SK-N-SH treated with all-trans-retinoic acid at 6 μM for 48 hours (cell line): Measurements from ENCODE around the gene SOX13.

Experiments used
- ATAC-seq: fragments of 200-7000 bp; cut with Tn5 transposase; 3 replicates; pipeline ENCODE4 v1.9.1; 2020; ENCODE audit warnings: mild to moderate bottlenecking, moderate library complexity
- ARNTL ChIP-seq: fragments of 450-650 bp; formaldehyde crosslinking; IDR thresholded peaks from 2 replicates; pipeline ENCODE4 v1.5.0; 2020; ENCODE audit warnings: low read depth, mild to moderate bottlenecking, moderate library complexity, borderline replicate concordance
- CREB5 ChIP-seq: fragments of 250-450 bp; sonication (Bioruptor Pico); IDR thresholded peaks from 2 replicates; pipeline ENCODE4 v1.5.1; 2020; ENCODE audit warnings: low read depth, mild to moderate bottlenecking, moderate library complexity
- CSDC2 ChIP-seq: fragments of 250-450 bp; sonication (Bioruptor Pico); IDR thresholded peaks from 2 replicates; pipeline ENCODE4 v1.5.0; 2020; ENCODE audit warnings: mild to moderate bottlenecking, moderate library complexity
- ESRRG ChIP-seq: fragments of 250-450 bp; sonication (Bioruptor Pico); IDR thresholded peaks from 2 replicates; pipeline ENCODE4 v1.6.1; 2021; ENCODE audit warnings: mild to moderate bottlenecking
- ISL1 ChIP-seq: fragments of 250-450 bp; sonication (Bioruptor Pico); IDR thresholded peaks from 2 replicates; pipeline ENCODE4 v2.1.2; 2022; ENCODE audit warnings: mild to moderate bottlenecking, moderate library complexity
- OSR1 ChIP-seq: fragments of 250-450 bp; sonication (Bioruptor Pico); IDR thresholded peaks from 2 replicates; pipeline ENCODE4 v1.8.0; 2022; ENCODE audit warnings: moderate library complexity, mild to moderate bottlenecking, inconsistent platforms
- POU6F1 ChIP-seq: fragments of 250-450 bp; sonication (Bioruptor Pico); IDR thresholded peaks from 2 replicates; pipeline ENCODE4 v1.8.0; 2021; ENCODE audit warnings: low read depth, mild to moderate bottlenecking, moderate library complexity, borderline replicate concordance
- PPARA ChIP-seq: fragments of 250-450 bp; sonication (Bioruptor Pico); IDR thresholded peaks from 2 replicates; pipeline ENCODE4 v1.5.0; 2020; ENCODE audit warnings: mild to moderate bottlenecking, borderline replicate concordance
- RARB ChIP-seq: fragments of 250-450 bp; sonication (Bioruptor Pico); IDR thresholded peaks from 2 replicates; pipeline ENCODE4 v1.8.0; 2021; ENCODE audit warnings: mild to moderate bottlenecking, moderate library complexity
- SNAI2 ChIP-seq: fragments of 250-450 bp; sonication (Bioruptor Pico); IDR thresholded peaks from 2 replicates; pipeline ENCODE4 v1.5.0; 2020; ENCODE audit warnings: mild to moderate bottlenecking, moderate library complexity
- TCF4 ChIP-seq: fragments of 250-450 bp; sonication (Bioruptor Pico); IDR thresholded peaks from 2 replicates; pipeline ENCODE4 v1.8.0; 2021; ENCODE audit warnings: mild to moderate bottlenecking, moderate library complexity, borderline replicate concordance
- TOX ChIP-seq: fragments of 250-450 bp; sonication (Bioruptor Pico); IDR thresholded peaks from 2 replicates; pipeline ENCODE4 v1.8.0; 2021; ENCODE audit warnings: mild to moderate bottlenecking, moderate library complexity, borderline replicate concordance
- TSHZ2 ChIP-seq: fragments of 250-450 bp; sonication (Bioruptor Pico); IDR thresholded peaks from 2 replicates; pipeline ENCODE4 v1.5.0; 2020; ENCODE audit warnings: mild to moderate bottlenecking, moderate library complexity
- ZC3H10 ChIP-seq: fragments of 250-450 bp; sonication (Bioruptor Pico); IDR thresholded peaks from 2 replicates; pipeline ENCODE4 v1.5.1; 2021; ENCODE audit warnings: mild to moderate bottlenecking, moderate library complexity
- ZFP3 ChIP-seq: fragments of 250-450 bp; sonication (Bioruptor Pico); IDR thresholded peaks from 2 replicates; pipeline ENCODE4 v1.5.0; 2020; ENCODE audit warnings: mild to moderate bottlenecking, moderate library complexity
- ZFP30 ChIP-seq: fragments of 450-650 bp; formaldehyde crosslinking; IDR thresholded peaks from 2 replicates; pipeline ENCODE4 v1.5.0; 2022; ENCODE audit warnings: mild to moderate bottlenecking, moderate library complexity
- ZNF565 ChIP-seq: fragments of 450-650 bp; formaldehyde crosslinking; conservative IDR thresholded peaks from 2 replicates; pipeline ENCODE4 v1.5.0; 2020; ENCODE audit warnings: low read depth, mild to moderate bottlenecking, moderate library complexity
- ZNF70 ChIP-seq: fragments of 450-650 bp; formaldehyde crosslinking; IDR thresholded peaks from 2 replicates; pipeline ENCODE4 v1.5.0; 2020; ENCODE audit warnings: mild to moderate bottlenecking, moderate library complexity
- TF ChIP-seq, protein P1 (sequence below): fragments of 250-450 bp; sonication (Bioruptor Pico); IDR thresholded peaks from 2 replicates; pipeline ENCODE4 v1.8.0; 2020; ENCODE audit warnings: mild to moderate bottlenecking, moderate library complexity, borderline replicate concordance

SOX13 gene

DNA sequence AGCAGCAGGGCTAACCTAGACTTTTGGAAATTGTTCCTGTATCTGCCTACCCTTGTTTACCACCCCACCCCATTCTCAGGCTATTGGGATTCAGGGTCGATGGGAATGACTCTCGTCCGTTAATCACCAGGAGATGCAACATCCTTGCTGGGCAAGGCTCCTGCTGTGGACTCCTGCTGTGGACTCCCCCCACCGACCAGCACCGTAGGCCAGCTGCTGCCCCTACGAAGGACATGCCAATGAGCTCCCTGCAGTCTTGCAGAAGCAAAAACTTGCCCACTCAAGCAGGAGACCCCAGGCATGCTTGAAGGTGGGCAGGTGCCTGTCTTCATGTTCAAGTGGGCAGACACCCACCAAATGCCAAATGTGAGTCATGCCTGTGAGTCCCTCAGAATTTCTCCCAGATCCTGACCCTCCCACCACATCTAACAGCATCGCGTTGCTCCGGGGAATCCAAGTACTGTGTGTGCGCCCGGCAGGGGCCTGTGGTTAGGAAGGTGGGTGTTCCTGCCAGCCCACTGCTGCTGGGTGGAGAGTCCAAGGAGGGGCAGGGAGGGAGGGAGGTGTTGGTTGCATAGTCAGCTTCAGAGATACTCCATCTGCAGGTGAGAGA is 41.7 kb upstream of the SOX13 start (continued):
- no peak for TF ChIP-seq ISL1

DNA sequence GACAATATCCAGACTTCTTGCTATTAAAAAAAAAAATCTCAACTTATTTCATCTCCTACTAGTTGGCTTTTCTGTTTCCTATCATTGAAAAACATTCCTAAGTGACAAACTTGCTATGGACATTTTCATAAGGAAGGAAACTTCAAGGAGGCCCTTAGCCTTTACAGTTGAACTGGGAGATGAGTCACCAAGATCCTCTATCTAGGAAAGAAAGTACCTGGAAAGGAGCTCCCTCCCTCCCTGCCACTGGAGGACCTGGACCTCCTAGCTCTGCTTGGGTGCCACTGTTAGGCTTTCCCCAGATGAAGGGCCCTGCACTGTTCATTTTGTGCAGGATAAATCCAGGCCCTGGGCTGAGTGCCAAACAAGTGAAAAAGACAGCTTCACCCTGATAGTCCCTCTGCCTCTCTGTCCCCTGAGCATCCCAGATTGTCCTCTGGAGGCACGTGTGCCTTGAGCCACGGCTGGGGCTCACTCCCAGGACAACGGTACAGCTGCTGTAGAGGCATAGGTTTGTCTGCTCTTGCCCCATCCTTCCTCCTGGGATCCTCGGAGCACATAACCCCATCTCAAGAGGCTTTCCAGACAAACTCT is 40.2 kb upstream of the SOX13 start:
- TF ChIP-seq ISL1: no peak
- TF ChIP-seq SNAI2: no peak
- no peak for TF ChIP-seq PPARA (CRISPR knock-in tag)
- peak; percentile 68 for ATAC-seq

DNA sequence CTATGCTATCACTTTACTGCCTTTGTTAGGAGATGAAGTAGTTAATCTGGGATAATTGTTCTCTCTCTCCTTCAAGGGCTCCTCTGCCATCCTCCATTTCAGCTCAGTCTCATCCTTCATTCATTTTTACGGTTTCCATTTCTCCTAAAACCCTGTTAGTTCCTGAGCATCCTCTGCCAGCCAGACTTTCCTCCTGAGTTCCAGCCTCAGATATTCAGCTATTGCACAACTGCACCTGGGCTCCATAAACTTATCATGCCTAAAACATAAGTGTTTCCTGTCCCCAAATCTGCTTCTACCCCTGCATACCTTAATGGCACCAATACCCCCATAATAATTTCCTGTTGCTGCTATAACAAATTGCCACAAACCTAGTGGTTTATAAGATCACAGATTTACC is 39.6 kb upstream of the SOX13 start:
- no peak for ATAC-seq
- no peak for TF ChIP-seq TCF4 (CRISPR knock-in tag)
- TF ChIP-seq ARNTL: no peak
- TF ChIP-seq, protein P1, sequence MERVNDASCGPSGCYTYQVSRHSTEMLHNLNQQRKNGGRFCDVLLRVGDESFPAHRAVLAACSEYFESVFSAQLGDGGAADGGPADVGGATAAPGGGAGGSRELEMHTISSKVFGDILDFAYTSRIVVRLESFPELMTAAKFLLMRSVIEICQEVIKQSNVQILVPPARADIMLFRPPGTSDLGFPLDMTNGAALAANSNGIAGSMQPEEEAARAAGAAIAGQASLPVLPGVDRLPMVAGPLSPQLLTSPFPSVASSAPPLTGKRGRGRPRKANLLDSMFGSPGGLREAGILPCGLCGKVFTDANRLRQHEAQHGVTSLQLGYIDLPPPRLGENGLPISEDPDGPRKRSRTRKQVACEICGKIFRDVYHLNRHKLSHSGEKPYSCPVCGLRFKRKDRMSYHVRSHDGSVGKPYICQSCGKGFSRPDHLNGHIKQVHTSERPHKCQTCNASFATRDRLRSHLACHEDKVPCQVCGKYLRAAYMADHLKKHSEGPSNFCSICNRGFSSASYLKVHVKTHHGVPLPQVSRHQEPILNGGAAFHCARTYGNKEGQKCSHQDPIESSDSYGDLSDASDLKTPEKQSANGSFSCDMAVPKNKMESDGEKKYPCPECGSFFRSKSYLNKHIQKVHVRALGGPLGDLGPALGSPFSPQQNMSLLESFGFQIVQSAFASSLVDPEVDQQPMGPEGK (CRISPR knock-in tag): no peak
- no peak for TF ChIP-seq ESRRG (CRISPR knock-in tag)
- TF ChIP-seq TSHZ2 (CRISPR knock-in tag): no peak
- TF ChIP-seq TOX (CRISPR knock-in tag): no peak
- TF ChIP-seq ZC3H10 (CRISPR knock-in tag): no peak
- no peak for TF ChIP-seq CREB5 (CRISPR knock-in tag)
- TF ChIP-seq ZFP30 (CRISPR knock-in tag): no peak

GRCh38 chr1:204036882-204037655 is 35.8 kb upstream of the SOX13 start:
- peak; percentile 44; the same call in 2 of the 3 replicates for ATAC-seq
- no peak for TF ChIP-seq TOX (CRISPR knock-in tag)
- no peak for TF ChIP-seq ZFP3 (CRISPR knock-in tag)
- no peak for TF ChIP-seq CSDC2 (CRISPR knock-in tag)
- no peak for TF ChIP-seq SNAI2
- no peak for TF ChIP-seq ZNF565
- TF ChIP-seq ZNF70 (CRISPR knock-in tag): no peak
- TF ChIP-seq RARB (CRISPR knock-in tag): no peak
- TF ChIP-seq PPARA (CRISPR knock-in tag): no peak

DNA sequence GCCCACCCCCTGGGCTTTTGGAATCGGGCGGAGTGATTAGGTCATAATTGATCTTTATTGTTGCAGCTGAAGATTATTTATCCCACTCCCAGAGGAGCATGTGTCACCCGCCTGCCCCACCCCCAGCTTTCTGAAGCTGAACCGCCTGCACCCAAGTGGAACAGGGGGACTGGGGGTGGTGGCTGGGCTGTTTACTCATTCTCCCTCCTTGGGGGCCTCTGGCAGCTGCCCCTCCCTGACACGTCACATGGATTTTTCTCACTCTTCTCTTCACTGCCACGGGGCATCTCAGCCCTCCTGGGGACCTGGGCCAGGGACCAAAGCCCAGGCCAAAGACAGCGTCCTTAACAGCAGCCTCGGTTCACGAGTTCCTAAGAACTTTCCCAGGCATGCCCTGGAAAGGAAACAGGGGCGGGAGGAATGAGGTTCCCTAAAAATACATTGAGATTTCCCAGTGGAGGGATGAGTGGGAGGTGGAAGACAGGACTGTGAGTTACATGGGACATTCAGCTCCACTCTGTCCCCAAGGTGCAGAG is 31.6 kb upstream of the SOX13 start:
- TF ChIP-seq POU6F1 (CRISPR knock-in tag) (no peak), TSHZ2 (CRISPR knock-in tag) (no peak), OSR1 (CRISPR knock-in tag) (no peak), CSDC2 (CRISPR knock-in tag) (no peak)
- TF ChIP-seq, all 23 proteins: peak for 0
- no peak for ATAC-seq
